Measurements from ENCODE around the gene ZMYND15. TPM values are rescaled to one million over a fixed set of nuclear protein-coding genes. Genes with fewer than 3 reads are reported as not detected.

Gene ZMYND15
- total RNA-seq = not detected in 2 replicates

GRCh38 chr17:4739122-4740024 lies at the start of gene ZMYND15, which contains the start of gene CXCL16:
ZMYND15 (plus strand) TSS chr17:4739833; CDS start chr17:4740549, 716 bp downstream.
CXCL16 (minus strand) TSS chr17:4739928; CDS start chr17:4739339, 589 bp downstream.

GRCh38 chr17:4709794-4710692 lies 29.6 kb upstream of the ZMYND15 start, which contains the start of gene ARRB2:
ARRB2 (plus strand) TSS chr17:4710632; CDS start chr17:4710722, 90 bp downstream.

GRCh38 chr17:4771519-4772234 lies 32.0 kb downstream of the ZMYND15 start, which contains the start of gene TM4SF5:
TM4SF5 (plus strand) TSS chr17:4771886; CDS start chr17:4771923, 37 bp downstream.

GRCh38 chr17:4786106-4786511 lies 46.5 kb downstream of the ZMYND15 start, which contains the start of gene VMO1:
VMO1 (minus strand) TSS chr17:4786364; CDS start chr17:4786352, 12 bp downstream.

GRCh38 chr17:4788807-4789700 lies 49.4 kb downstream of the ZMYND15 start, which contains the start of gene GLTPD2:
GLTPD2 (plus strand) TSS chr17:4788964; CDS start chr17:4789012, 48 bp downstream.

Other genes starting within 250 kb of the ZMYND15 start
- gene SPNS2, start 241.0 kb upstream of the ZMYND15 start, total RNA-seq = 7.7 and 8.5 TPM in 2 replicates
- gene MYBBP1A, start 184.4 kb upstream of the ZMYND15 start, total RNA-seq = 42.4 and 52.6 TPM in 2 replicates
- not detected in 2 replicates for gene GGT6, start 179.3 kb upstream of the ZMYND15 start, total RNA-seq
- gene SMTNL2, start 155.3 kb upstream of the ZMYND15 start, total RNA-seq = 0.68 and 8.2 TPM in 2 replicates
- 0.51 and 10.5 TPM in 2 replicates for gene ALOX15, start 98.2 kb upstream of the ZMYND15 start, total RNA-seq
- 17.4 and 45.6 TPM in 2 replicates for gene PELP1, start 35.7 kb upstream of the ZMYND15 start, total RNA-seq
- gene ARRB2, start 29.2 kb upstream of the ZMYND15 start, total RNA-seq = 5.5 and 7.2 TPM in 2 replicates
- 15.4 and 27.8 TPM in 2 replicates for gene MED11, start 8.4 kb upstream of the ZMYND15 start, total RNA-seq
- 0.68 and 3.3 TPM in 2 replicates for gene CXCL16, start 95 bp downstream of the ZMYND15 start, total RNA-seq
- not detected in 2 replicates for gene TM4SF5, start 32.1 kb downstream of the ZMYND15 start, total RNA-seq
- gene VMO1, start 46.5 kb downstream of the ZMYND15 start, total RNA-seq = 0.17 and 0.58 TPM in 2 replicates
- gene GLTPD2, start 49.1 kb downstream of the ZMYND15 start, total RNA-seq = not detected in 2 replicates
- gene PSMB6, start 56.3 kb downstream of the ZMYND15 start, total RNA-seq = 114 and 165 TPM in 2 replicates
- 19.1 and 26.8 TPM in 2 replicates for gene PLD2, start 67.3 kb downstream of the ZMYND15 start, total RNA-seq
- gene MINK1, start 93.5 kb downstream of the ZMYND15 start, total RNA-seq = 20.4 and 29.9 TPM in 2 replicates
- gene C17orf107, start 159.7 kb downstream of the ZMYND15 start, total RNA-seq = 3.8 and 5.4 TPM in 2 replicates
- 0.51 TPM in 1 of 2 replicates, not detected in the other for gene CHRNE, start 163.3 kb downstream of the ZMYND15 start, total RNA-seq
- gene GP1BA, start 192.4 kb downstream of the ZMYND15 start, total RNA-seq = not detected in 2 replicates
- gene SLC25A11, start 200.2 kb downstream of the ZMYND15 start, total RNA-seq = 31.3 and 50.4 TPM in 2 replicates
- gene RNF167, start 200.4 kb downstream of the ZMYND15 start, total RNA-seq = 55.7 and 65.9 TPM in 2 replicates
- 692 and 1,126 TPM in 2 replicates for gene PFN1, start 208.7 kb downstream of the ZMYND15 start, total RNA-seq
- gene ENO3, start 211.3 kb downstream of the ZMYND15 start, total RNA-seq = 1.6 and 10.7 TPM in 2 replicates
- gene SPAG7, start 228.0 kb downstream of the ZMYND15 start, total RNA-seq = 55.8 and 67.8 TPM in 2 replicates
- gene CAMTA2, start 247.8 kb downstream of the ZMYND15 start, total RNA-seq = 19.3 and 28.2 TPM in 2 replicates

Measured in pericardium fibroblast (primary cell).